ENCODE measurements around the gene BCAS3. TPM values are rescaled to one million over a fixed set of nuclear protein-coding genes. Genes with fewer than 3 reads are reported as not detected.

The BCAS3 gene
- total and polyA plus RNA-seq, 2 donors (not counting 1 experiment from before 2014, with no cell fraction given): 13.9 to 73.4 TPM

DNA sequence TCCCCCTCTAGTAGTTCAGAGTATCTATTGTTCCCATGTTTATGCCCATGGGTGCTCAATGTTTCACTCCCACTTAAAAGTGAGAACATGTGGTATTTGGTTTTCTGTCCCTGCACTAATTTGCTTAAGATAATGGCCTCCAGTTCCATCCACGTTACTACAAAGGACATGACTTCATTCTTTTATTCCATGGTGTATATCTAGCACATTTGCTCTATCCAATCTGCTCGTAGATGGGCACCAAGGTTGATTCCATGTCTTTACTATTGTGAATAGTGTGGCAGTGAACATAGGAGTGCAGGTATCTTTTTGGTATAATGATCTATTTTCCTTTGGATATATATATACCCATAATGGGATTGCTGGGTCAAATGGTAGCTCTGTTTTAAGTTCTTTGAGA, 552.8 kb downstream of the BCAS3 start:
- ATAC-seq (ENCODE audit: low read depth) (no peak), DNase-seq (no peak)
- Mint-ChIP-seq H3K4me1 (peaks cover 4% of the 10 kb centered on the region), H3K4me3 (no peak overlapping the region), H3K9me3 (ENCODE audit: insufficient read depth) (no peaks in the 10 kb centered on the region), H3K27ac (no peak overlapping the region), H3K27me3 (no peaks in the 10 kb centered on the region)
- ChIA-PET POLR2A (interaction anchor here (0.6 kb wide), 1 partner anchor 12 kb away, joined by 4 read pairs; no protein-coding TSS in a partner anchor), CTCF (no interaction called here)
- Histone ChIP-seq H3K27me3 (replicated peaks in 1 of 4; ENCODE audit: control extremely low read depth in 1 of 4, control insufficient read depth in 3 of 4, insufficient read depth in 4 of 4, low read length in 3 of 4) (no peaks in the 10 kb centered on the region), H3K9ac (ENCODE audit: low read length) (no peak overlapping the region), H3K27ac (ENCODE audit: low read length in 2 of 2) (no peak overlapping the region), H3K4me2 (replicated peaks; ENCODE audit: low read depth, low read length, poor library complexity, severe bottlenecking) (no peak overlapping the region), H3K4me3 (ENCODE audit: control extremely low read depth in 1 of 5, extremely low read depth in 1 of 5, insufficient read depth in 1 of 5, low read depth in 2 of 5, low read length in 4 of 5) (no peak overlapping the region), H4K20me1 (ENCODE audit: control insufficient read depth, insufficient read depth, low read length, poor library complexity, severe bottlenecking) (no peaks in the 10 kb centered on the region), H3K9me3 (ENCODE audit: control extremely low read depth in 1 of 3, control insufficient read depth in 2 of 3, insufficient read depth in 1 of 3, low read length in 2 of 3) (no peaks in the 10 kb centered on the region), H3K4me1 (ENCODE audit: control insufficient read depth in 2 of 2, insufficient read depth in 2 of 2, low read length in 2 of 2) (no peaks in the 10 kb centered on the region), H3K79me2 (ENCODE audit: control insufficient read depth, insufficient read depth, low read length) (no peaks in the 10 kb centered on the region), H2AFZ (ENCODE audit: insufficient read depth, low read depth, low read length, poor library complexity, severe bottlenecking) (no peak overlapping the region), H3K36me3 (replicated peaks in 1 of 2; ENCODE audit: control extremely low read depth in 1 of 2, control insufficient read depth in 1 of 2, extremely low read depth in 1 of 2, insufficient read depth in 2 of 2, low read length in 1 of 2) (no peaks in the 10 kb centered on the region)
- TF ChIP-seq, protein P1, sequence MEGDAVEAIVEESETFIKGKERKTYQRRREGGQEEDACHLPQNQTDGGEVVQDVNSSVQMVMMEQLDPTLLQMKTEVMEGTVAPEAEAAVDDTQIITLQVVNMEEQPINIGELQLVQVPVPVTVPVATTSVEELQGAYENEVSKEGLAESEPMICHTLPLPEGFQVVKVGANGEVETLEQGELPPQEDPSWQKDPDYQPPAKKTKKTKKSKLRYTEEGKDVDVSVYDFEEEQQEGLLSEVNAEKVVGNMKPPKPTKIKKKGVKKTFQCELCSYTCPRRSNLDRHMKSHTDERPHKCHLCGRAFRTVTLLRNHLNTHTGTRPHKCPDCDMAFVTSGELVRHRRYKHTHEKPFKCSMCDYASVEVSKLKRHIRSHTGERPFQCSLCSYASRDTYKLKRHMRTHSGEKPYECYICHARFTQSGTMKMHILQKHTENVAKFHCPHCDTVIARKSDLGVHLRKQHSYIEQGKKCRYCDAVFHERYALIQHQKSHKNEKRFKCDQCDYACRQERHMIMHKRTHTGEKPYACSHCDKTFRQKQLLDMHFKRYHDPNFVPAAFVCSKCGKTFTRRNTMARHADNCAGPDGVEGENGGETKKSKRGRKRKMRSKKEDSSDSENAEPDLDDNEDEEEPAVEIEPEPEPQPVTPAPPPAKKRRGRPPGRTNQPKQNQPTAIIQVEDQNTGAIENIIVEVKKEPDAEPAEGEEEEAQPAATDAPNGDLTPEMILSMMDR (IDR thresholded peaks at IDR 0.05): no peak
- TF ChIP-seq EZH2 (IDR thresholded peaks at IDR 0.05; ENCODE audit: borderline replicate concordance, insufficient read depth, low read depth, low read length, poor library complexity, severe bottlenecking): no peak
- no CpG with 5 or more reads among the region's 2 CpGs for WGBS (ENCODE audit: insufficient coverage)
- intact Hi-C loops (cut with micrococcal nuclease): no loop called here

DNA sequence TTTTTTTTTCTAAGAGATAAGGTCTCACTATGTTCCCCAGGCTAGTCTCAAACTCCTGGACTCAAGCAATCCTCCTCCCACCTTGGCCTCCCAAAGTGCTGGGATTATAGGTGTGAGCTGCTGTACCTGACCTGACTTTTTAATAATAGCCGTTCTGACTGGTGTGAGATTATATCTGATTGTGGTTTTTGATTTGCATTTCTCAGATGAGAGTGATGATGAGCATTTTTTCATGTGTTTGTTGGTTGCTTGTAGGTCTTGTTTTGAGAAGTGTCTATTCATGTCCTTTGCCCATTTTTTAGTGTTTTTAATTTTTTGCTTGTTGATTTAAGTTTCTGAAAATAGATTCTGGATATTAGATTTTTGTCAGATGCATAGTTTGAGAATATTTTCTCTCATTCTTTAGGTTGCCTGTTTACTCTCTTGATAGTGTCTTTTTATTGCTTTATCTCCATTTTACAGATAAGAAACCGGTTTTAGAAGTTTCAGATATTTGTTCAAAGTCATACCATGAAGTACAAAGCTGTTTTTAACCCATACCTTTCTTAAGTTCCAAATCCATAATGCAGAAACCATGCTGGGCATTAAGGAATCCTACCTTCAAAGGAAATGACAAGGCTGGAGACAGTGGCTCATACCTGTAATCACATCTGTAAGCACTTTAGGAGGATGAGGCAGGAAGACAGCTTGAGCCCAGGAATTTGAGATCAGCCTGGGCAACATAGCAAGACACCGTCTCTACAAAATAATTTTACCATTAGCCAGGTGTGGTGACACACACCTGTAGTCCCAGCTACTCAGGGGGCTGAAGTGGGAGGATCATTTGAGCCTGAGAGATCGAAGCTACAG, 553.5 kb downstream of the BCAS3 start:
- Histone ChIP-seq H3K9ac (ENCODE audit: low read length) (no peak overlapping the region), H3K4me3 (ENCODE audit: control extremely low read depth in 1 of 5, extremely low read depth in 1 of 5, insufficient read depth in 1 of 5, low read depth in 2 of 5, low read length in 4 of 5) (no peak overlapping the region), H4K20me1 (ENCODE audit: control insufficient read depth, insufficient read depth, low read length, poor library complexity, severe bottlenecking) (no peaks in the 10 kb centered on the region), H3K4me1 (ENCODE audit: control insufficient read depth in 2 of 2, insufficient read depth in 2 of 2, low read length in 2 of 2) (no peaks in the 10 kb centered on the region), H3K27me3 (replicated peaks in 1 of 4; ENCODE audit: control extremely low read depth in 1 of 4, control insufficient read depth in 3 of 4, insufficient read depth in 4 of 4, low read length in 3 of 4) (no peaks in the 10 kb centered on the region), H3K9me3 (ENCODE audit: control extremely low read depth in 1 of 3, control insufficient read depth in 2 of 3, insufficient read depth in 1 of 3, low read length in 2 of 3) (no peaks in the 10 kb centered on the region), H3K4me2 (replicated peaks; ENCODE audit: low read depth, low read length, poor library complexity, severe bottlenecking) (no peak overlapping the region), H2AFZ (ENCODE audit: insufficient read depth, low read depth, low read length, poor library complexity, severe bottlenecking) (no peak overlapping the region), H3K36me3 (replicated peaks in 1 of 2; ENCODE audit: control extremely low read depth in 1 of 2, control insufficient read depth in 1 of 2, extremely low read depth in 1 of 2, insufficient read depth in 2 of 2, low read length in 1 of 2) (no peaks in the 10 kb centered on the region), H3K27ac (ENCODE audit: low read length in 2 of 2) (no peak overlapping the region), H3K79me2 (ENCODE audit: control insufficient read depth, insufficient read depth, low read length) (no peaks in the 10 kb centered on the region)
- no peak for ATAC-seq (ENCODE audit: low read depth)
- ChIA-PET CTCF (interaction anchor here (0.6 kb wide), 1 partner anchor 425 kb away, joined by 3 read pairs; no protein-coding TSS in a partner anchor), POLR2A (no interaction called here)
- peaks cover 4% of the 10 kb centered on the region for H3K4me1 Mint-ChIP-seq
- no peak overlapping the region for H3K4me3 Mint-ChIP-seq
- H3K9me3 Mint-ChIP-seq (ENCODE audit: insufficient read depth): no peaks in the 10 kb centered on the region
- no CpG with 5 or more reads among the region's 4 CpGs for WGBS (ENCODE audit: insufficient coverage)
- no peak overlapping the region for H3K27ac Mint-ChIP-seq
- intact Hi-C loops (cut with micrococcal nuclease): no loop called here
- no peaks in the 10 kb centered on the region for H3K27me3 Mint-ChIP-seq
- TF ChIP-seq, protein P1 (IDR thresholded peaks at IDR 0.05): no peak
- no peak for TF ChIP-seq EZH2 (IDR thresholded peaks at IDR 0.05; ENCODE audit: borderline replicate concordance, insufficient read depth, low read depth, low read length, poor library complexity, severe bottlenecking)
- no peak for DNase-seq
